GM10266 (cell line): ENCODE measurements around the gene DEPDC7.
"Not testable (repeated sequence)": the region's sequence is repeated elsewhere in the genome, so short reads cannot be mapped to it uniquely, and the experiment has no call there.

Experiments
- DNase-seq: peaks from one replicate; pipeline ENCODE4 v3.0.0; 2012; ENCODE audit errors: extremely low spot score
- TF ChIP-seq, protein P1 (sequence below): IDR thresholded peaks from 2 replicates; pipeline ENCODE4 v1.5.1; 2012; ENCODE audit warnings: mild to moderate bottlenecking, low read depth; ENCODE audit not compliant: control insufficient read depth, insufficient read depth; ENCODE audit errors: missing control alignments

Gene DEPDC7

DNA sequence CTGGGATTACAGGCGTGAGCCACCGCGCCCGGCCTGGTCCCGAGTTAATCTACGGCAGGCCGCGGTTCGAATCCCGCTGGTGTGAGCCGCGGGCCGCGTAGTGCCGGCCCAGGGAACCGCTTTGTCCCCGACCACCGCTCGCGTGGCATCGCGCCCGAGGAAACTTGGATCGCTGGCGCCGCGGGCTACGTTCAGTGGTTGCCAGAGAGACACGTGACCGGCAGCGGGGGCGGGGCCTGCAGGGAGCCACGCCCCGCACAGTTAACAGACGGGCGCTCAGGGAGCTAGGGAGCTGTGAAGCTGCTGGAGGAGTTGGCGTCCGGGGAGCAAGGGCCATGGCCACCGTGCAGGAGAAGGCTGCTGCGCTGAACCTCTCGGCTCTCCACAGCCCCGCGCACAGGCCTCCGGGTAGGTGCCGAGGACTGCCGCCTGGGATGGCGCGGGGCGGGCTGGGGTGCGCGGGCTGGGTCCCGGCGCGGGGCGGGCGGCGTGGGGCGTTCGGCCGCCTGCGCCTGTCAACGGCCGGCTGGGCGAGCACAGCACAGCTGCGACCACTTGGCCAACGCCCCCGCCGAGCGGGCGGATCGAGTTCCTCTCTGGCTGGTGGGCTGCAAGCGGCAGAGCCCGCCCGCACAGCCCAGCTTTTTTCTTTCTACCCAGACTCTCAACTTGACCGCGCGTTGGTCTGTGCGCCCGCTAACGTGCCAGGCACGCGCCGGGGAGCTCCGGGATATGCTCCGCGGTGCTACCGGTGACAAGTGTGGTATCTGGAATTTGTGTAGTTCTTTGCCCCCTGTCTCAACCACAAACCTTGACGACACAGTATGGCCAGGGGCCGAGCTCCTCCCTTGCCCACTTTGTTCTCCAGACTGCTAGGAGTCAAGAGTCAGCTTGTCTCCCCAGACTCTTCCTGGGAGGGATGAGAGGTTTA, at the start of gene DEPDC7:
DEPDC7 (plus strand) TSS at position 258 of the 931 bp plus-strand sequence; CDS start at position 336, 78 bp downstream.
- DNase-seq = peak; percentile 89
- TF ChIP-seq, protein P1, sequence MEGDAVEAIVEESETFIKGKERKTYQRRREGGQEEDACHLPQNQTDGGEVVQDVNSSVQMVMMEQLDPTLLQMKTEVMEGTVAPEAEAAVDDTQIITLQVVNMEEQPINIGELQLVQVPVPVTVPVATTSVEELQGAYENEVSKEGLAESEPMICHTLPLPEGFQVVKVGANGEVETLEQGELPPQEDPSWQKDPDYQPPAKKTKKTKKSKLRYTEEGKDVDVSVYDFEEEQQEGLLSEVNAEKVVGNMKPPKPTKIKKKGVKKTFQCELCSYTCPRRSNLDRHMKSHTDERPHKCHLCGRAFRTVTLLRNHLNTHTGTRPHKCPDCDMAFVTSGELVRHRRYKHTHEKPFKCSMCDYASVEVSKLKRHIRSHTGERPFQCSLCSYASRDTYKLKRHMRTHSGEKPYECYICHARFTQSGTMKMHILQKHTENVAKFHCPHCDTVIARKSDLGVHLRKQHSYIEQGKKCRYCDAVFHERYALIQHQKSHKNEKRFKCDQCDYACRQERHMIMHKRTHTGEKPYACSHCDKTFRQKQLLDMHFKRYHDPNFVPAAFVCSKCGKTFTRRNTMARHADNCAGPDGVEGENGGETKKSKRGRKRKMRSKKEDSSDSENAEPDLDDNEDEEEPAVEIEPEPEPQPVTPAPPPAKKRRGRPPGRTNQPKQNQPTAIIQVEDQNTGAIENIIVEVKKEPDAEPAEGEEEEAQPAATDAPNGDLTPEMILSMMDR = no peak

GRCh38 chr11:32968541-32968940, 47.1 kb upstream of the DEPDC7 start:
- TF ChIP-seq, protein P1 = no peak
- no peak for DNase-seq

- DNase-seq = not testable (repeated sequence)
These were observed 43.4 kb upstream of the DEPDC7 start for GRCh38 chr11:32972233-32972632.

- DNase-seq = no peak
- TF ChIP-seq, protein P1 = no peak
These were observed 42.9 kb upstream of the DEPDC7 start for GRCh38 chr11:32972781-32973180.

DNA sequence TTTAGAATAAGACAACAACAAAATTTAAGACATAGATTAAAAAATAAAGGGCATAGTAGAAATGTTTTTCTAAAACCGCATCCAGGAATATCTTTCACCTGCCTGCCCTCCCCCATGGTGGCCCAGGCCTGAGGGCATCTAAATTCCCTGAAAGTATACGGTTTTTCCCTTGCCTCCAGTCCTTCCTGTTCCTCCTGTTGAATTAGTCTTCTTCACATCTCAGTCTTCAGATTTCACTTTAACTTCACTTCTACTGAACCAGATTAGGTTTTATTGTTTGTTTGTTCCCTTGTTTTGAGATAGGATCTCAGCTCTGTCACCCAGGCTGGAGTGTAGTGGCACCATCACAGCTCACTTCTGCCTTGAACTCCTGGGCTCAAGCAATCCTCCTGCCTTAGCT, 33.1 kb upstream of the DEPDC7 start:
- TF ChIP-seq, protein P1 = no peak
- DNase-seq = no peak

GRCh38 chr11:32983506-32983905, 32.2 kb upstream of the DEPDC7 start:
- TF ChIP-seq, protein P1 = no peak
- no peak for DNase-seq

- DNase-seq = no peak
- TF ChIP-seq, protein P1 = no peak
These were observed 30.1 kb upstream of the DEPDC7 start for GRCh38 chr11:32985600-32985999.
